ENCODE results near the gene SCUBE1. TPM values are rescaled to one million over a fixed set of nuclear protein-coding genes. Genes with fewer than 3 reads are reported as not detected.

The SCUBE1 gene
- total RNA-seq, 3 donors from 2014 or later (not counting 1 experiment from before 2014, with no cell fraction given) = 0.05 to 1.2 (median 0.11) TPM

- Histone ChIP-seq H3K27ac (ENCODE audit: low read length) (no peak overlapping the region), H3K4me1 (ENCODE audit: control insufficient read depth, insufficient read depth, low read length) (no peaks in the 10 kb centered on the region), H3K4me3 (ENCODE audit: low read length) (no peak overlapping the region), H3K36me3 (ENCODE audit: control insufficient read depth, insufficient read depth, low read length) (no peaks in the 10 kb centered on the region), H3K27me3 (ENCODE audit: control insufficient read depth, insufficient read depth, low read length) (no peaks in the 10 kb centered on the region), H3K9me3 (ENCODE audit: control insufficient read depth, insufficient read depth, low read length) (no peaks in the 10 kb centered on the region)
- intact Hi-C loops (cut with micrococcal nuclease) = no loop called here
- no peaks in the 10 kb centered on the region for H3K4me1 Mint-ChIP-seq
- no peak overlapping the region for H3K27ac Mint-ChIP-seq
- TF ChIP-seq CTCF (IDR thresholded peaks at IDR 0.05) = no peak
- H3K9me3 Mint-ChIP-seq = no peaks in the 10 kb centered on the region
- ATAC-seq (no peak), DNase-seq (no peak)
- WGBS (ENCODE audit: insufficient coverage) = 87% methylated on average over 11 of the region's 11 CpGs
- no peak overlapping the region for H3K4me3 Mint-ChIP-seq
- H3K27me3 Mint-ChIP-seq (ENCODE audit: low read depth in 2 of 2) = peaks cover 14 to 15% of the 10 kb centered on the region in 2 donors
- no peaks in the 10 kb centered on the region for H3K36me3 Mint-ChIP-seq
These were observed 143.6 kb downstream of the SCUBE1 start for GRCh38 chr22:43199541-43199940.

- Histone ChIP-seq H3K27me3 (ENCODE audit: control insufficient read depth, insufficient read depth, low read length) (no peaks in the 10 kb centered on the region), H3K9me3 (ENCODE audit: control insufficient read depth, insufficient read depth, low read length) (no peaks in the 10 kb centered on the region), H3K27ac (ENCODE audit: low read length) (no peak overlapping the region), H3K36me3 (ENCODE audit: control insufficient read depth, insufficient read depth, low read length) (no peaks in the 10 kb centered on the region), H3K4me1 (ENCODE audit: control insufficient read depth, insufficient read depth, low read length) (no peaks in the 10 kb centered on the region), H3K4me3 (ENCODE audit: low read length) (no peak overlapping the region)
- intact Hi-C loops (cut with micrococcal nuclease) = no loop called here
- Mint-ChIP-seq H3K4me3 (no peak overlapping the region), H3K27ac (no peak overlapping the region), H3K4me1 (no peaks in the 10 kb centered on the region), H3K36me3 (no peaks in the 10 kb centered on the region), H3K9me3 (no peaks in the 10 kb centered on the region), H3K27me3 (ENCODE audit: low read depth in 2 of 2) (peaks cover 14 to 15% of the 10 kb centered on the region in 2 donors)
- no peak for DNase-seq
- 88% methylated on average over 9 of the region's 9 CpGs for WGBS (ENCODE audit: insufficient coverage)
- no peak for TF ChIP-seq CTCF (IDR thresholded peaks at IDR 0.05)
- no peak for ATAC-seq
These were observed 144.2 kb downstream of the SCUBE1 start for GRCh38 chr22:43198936-43199335.

GRCh38 chr22:43198126-43198525 lies 145.0 kb downstream of the SCUBE1 start:
- Histone ChIP-seq H3K9me3 (ENCODE audit: control insufficient read depth, insufficient read depth, low read length) (no peaks in the 10 kb centered on the region), H3K27ac (ENCODE audit: low read length) (no peak overlapping the region), H3K4me1 (ENCODE audit: control insufficient read depth, insufficient read depth, low read length) (no peaks in the 10 kb centered on the region), H3K4me3 (ENCODE audit: low read length) (no peak overlapping the region), H3K36me3 (ENCODE audit: control insufficient read depth, insufficient read depth, low read length) (no peaks in the 10 kb centered on the region), H3K27me3 (ENCODE audit: control insufficient read depth, insufficient read depth, low read length) (no peaks in the 10 kb centered on the region)
- intact Hi-C loops (cut with micrococcal nuclease) = no loop called here
- no peak for TF ChIP-seq CTCF (IDR thresholded peaks at IDR 0.05)
- H3K4me1 Mint-ChIP-seq = no peaks in the 10 kb centered on the region
- 88% methylated on average over 5 of the region's 5 CpGs for WGBS (ENCODE audit: insufficient coverage)
- no peaks in the 10 kb centered on the region for H3K36me3 Mint-ChIP-seq
- ATAC-seq (no peak), DNase-seq (no peak)
- no peak overlapping the region for H3K4me3 Mint-ChIP-seq
- H3K9me3 Mint-ChIP-seq = no peaks in the 10 kb centered on the region
- no peak overlapping the region for H3K27ac Mint-ChIP-seq
- peaks cover 14 to 15% of the 10 kb centered on the region in 2 donors for H3K27me3 Mint-ChIP-seq (ENCODE audit: low read depth in 2 of 2)

GRCh38 chr22:43197271-43197941 lies 145.8 kb downstream of the SCUBE1 start:
- no peak overlapping the region for H3K4me3 ChIP-seq (ENCODE audit: low read length)
- Mint-ChIP-seq H3K9me3 (no peaks in the 10 kb centered on the region), H3K4me1 (no peaks in the 10 kb centered on the region), H3K36me3 (no peaks in the 10 kb centered on the region), H3K27ac (no peak overlapping the region), H3K27me3 (ENCODE audit: low read depth in 2 of 2) (peaks cover 14 to 15% of the 10 kb centered on the region in 2 donors), H3K4me3 (no peak overlapping the region)
- WGBS (ENCODE audit: insufficient coverage) = 72% methylated on average over 20 of the region's 22 CpGs
- no peak overlapping the region for H3K27ac ChIP-seq (ENCODE audit: low read length)
- no peaks in the 10 kb centered on the region for H3K36me3 ChIP-seq (ENCODE audit: control insufficient read depth, insufficient read depth, low read length)
- intact Hi-C loops (cut with micrococcal nuclease) = no loop called here
- H3K4me1 ChIP-seq (ENCODE audit: control insufficient read depth, insufficient read depth, low read length) = no peaks in the 10 kb centered on the region
- H3K9me3 ChIP-seq (ENCODE audit: control insufficient read depth, insufficient read depth, low read length) = no peaks in the 10 kb centered on the region
- ATAC-seq (no peak), DNase-seq (no peak)
- no peak for TF ChIP-seq CTCF (IDR thresholded peaks at IDR 0.05)
- H3K27me3 ChIP-seq (ENCODE audit: control insufficient read depth, insufficient read depth, low read length) = no peaks in the 10 kb centered on the region
